Ishikawa (cell line): ENCODE results near the gene BLOC1S3.

Experiments
- CEBPB ChIP-seq: IDR thresholded peaks from 2 replicates; pipeline ENCODE4 v1.6.1; 2012
- CREB1 ChIP-seq: IDR thresholded peaks from 2 replicates; pipeline ENCODE4 v1.6.1; 2012; ENCODE audit warnings: low read depth
- EP300 ChIP-seq: IDR thresholded peaks from 2 replicates; pipeline ENCODE4 v1.6.1; 2012; ENCODE audit warnings: borderline replicate concordance
- FOXM1 ChIP-seq: IDR thresholded peaks from 2 replicates; pipeline ENCODE4 v1.6.1; 2012; ENCODE audit warnings: low read depth, borderline replicate concordance
- NFIC ChIP-seq: IDR thresholded peaks from 2 replicates; pipeline ENCODE4 v1.6.1; 2012
- RAD21 ChIP-seq: IDR thresholded peaks from 2 replicates; pipeline ENCODE4 v1.6.1; 2012; ENCODE audit warnings: low read depth
- TAF1 ChIP-seq: IDR thresholded peaks from 2 replicates; pipeline ENCODE4 v1.6.1; 2012; ENCODE audit warnings: low read depth, mild to moderate bottlenecking
- TCF12 ChIP-seq: IDR thresholded peaks from 2 replicates; pipeline ENCODE4 v1.6.1; 2012; ENCODE audit warnings: low read depth
- YY1 ChIP-seq: IDR thresholded peaks from 2 replicates; pipeline ENCODE4 v1.6.1; 2012; ENCODE audit warnings: low read depth
- TF ChIP-seq, protein P1 (sequence below): IDR thresholded peaks from 2 replicates; pipeline ENCODE4 v1.6.1; 2012; ENCODE audit warnings: low read depth, mild to moderate bottlenecking
- TF ChIP-seq, protein P2 (sequence below): IDR thresholded peaks from 2 replicates; pipeline ENCODE4 v1.6.1; 2012
- TF ChIP-seq, protein P3 (sequence below): IDR thresholded peaks from 2 replicates; pipeline ENCODE4 v1.6.1; 2012

DNA sequence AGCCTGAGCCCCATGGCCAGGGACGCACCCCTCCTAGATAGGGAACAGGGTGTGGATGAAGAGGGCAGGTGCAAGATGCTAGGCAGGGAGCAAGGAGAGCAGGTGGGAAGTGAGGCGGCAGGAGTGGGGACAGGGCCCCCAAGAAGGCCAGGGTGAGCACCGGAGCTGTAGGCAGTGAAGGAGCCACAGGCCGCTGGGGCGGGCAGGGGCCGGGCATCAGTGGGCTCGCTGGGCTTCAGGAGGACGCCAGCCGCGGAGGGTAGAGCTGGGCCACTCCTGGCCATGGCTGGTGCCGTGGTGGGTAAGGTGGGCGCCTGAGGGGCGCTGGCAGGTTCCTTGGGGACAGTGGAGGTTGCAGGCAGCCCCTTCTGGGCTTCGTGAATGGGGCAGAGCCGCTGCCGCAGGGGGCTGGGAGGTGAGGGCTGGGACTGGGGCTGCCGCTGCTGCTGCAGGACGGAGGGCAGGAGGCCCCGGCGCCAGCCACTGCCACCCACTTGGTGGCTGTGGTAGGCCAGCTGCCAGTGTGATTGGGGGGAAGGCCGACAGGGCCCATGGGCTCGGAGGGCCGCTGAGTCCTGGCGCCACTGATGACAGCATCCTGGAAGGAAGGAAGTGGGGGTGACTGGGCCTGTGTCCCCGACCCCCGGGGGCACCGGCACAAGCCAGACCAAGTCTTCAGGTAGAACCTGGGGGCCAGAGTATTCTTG, 19.9 kb upstream of the BLOC1S3 start:
- TF ChIP-seq, protein P1, sequence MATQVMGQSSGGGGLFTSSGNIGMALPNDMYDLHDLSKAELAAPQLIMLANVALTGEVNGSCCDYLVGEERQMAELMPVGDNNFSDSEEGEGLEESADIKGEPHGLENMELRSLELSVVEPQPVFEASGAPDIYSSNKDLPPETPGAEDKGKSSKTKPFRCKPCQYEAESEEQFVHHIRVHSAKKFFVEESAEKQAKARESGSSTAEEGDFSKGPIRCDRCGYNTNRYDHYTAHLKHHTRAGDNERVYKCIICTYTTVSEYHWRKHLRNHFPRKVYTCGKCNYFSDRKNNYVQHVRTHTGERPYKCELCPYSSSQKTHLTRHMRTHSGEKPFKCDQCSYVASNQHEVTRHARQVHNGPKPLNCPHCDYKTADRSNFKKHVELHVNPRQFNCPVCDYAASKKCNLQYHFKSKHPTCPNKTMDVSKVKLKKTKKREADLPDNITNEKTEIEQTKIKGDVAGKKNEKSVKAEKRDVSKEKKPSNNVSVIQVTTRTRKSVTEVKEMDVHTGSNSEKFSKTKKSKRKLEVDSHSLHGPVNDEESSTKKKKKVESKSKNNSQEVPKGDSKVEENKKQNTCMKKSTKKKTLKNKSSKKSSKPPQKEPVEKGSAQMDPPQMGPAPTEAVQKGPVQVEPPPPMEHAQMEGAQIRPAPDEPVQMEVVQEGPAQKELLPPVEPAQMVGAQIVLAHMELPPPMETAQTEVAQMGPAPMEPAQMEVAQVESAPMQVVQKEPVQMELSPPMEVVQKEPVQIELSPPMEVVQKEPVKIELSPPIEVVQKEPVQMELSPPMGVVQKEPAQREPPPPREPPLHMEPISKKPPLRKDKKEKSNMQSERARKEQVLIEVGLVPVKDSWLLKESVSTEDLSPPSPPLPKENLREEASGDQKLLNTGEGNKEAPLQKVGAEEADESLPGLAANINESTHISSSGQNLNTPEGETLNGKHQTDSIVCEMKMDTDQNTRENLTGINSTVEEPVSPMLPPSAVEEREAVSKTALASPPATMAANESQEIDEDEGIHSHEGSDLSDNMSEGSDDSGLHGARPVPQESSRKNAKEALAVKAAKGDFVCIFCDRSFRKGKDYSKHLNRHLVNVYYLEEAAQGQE: no peak
- TF ChIP-seq YY1: no peak
- TF ChIP-seq, protein P2, sequence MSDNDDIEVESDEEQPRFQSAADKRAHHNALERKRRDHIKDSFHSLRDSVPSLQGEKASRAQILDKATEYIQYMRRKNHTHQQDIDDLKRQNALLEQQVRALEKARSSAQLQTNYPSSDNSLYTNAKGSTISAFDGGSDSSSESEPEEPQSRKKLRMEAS: no peak
- TF ChIP-seq EP300: no peak
- TF ChIP-seq FOXM1: no peak
- no peak for TF ChIP-seq CEBPB
- no peak for TF ChIP-seq TAF1
- no peak for TF ChIP-seq CREB1
- TF ChIP-seq NFIC: no peak
- no peak for TF ChIP-seq RAD21
- TF ChIP-seq, protein P3, sequence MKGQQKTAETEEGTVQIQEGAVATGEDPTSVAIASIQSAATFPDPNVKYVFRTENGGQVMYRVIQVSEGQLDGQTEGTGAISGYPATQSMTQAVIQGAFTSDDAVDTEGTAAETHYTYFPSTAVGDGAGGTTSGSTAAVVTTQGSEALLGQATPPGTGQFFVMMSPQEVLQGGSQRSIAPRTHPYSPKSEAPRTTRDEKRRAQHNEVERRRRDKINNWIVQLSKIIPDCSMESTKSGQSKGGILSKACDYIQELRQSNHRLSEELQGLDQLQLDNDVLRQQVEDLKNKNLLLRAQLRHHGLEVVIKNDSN: no peak
- TF ChIP-seq TCF12: no peak
